ENCODE data around the gene NREP.

DNA sequence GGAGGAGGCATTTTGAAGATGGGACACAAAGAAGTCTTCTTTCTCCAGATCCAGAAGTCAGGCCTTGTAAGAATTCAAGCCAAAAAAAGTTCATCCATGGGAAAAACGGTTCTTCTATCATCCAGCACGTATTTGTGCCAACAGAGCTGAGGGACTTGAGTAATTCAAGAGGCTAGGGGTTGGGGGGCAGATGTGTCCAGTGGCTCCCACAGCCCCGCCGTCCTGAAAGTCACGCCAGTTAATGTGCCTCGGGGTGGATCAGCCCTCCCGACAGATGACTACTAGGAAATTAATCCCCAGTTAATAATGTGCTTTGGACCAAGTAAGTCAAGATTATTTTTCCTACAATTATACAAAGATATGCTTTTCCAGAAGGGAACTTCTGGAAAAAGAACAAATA is 23.4 kb downstream of the NREP start:
- TF ChIP-seq, protein P1, sequence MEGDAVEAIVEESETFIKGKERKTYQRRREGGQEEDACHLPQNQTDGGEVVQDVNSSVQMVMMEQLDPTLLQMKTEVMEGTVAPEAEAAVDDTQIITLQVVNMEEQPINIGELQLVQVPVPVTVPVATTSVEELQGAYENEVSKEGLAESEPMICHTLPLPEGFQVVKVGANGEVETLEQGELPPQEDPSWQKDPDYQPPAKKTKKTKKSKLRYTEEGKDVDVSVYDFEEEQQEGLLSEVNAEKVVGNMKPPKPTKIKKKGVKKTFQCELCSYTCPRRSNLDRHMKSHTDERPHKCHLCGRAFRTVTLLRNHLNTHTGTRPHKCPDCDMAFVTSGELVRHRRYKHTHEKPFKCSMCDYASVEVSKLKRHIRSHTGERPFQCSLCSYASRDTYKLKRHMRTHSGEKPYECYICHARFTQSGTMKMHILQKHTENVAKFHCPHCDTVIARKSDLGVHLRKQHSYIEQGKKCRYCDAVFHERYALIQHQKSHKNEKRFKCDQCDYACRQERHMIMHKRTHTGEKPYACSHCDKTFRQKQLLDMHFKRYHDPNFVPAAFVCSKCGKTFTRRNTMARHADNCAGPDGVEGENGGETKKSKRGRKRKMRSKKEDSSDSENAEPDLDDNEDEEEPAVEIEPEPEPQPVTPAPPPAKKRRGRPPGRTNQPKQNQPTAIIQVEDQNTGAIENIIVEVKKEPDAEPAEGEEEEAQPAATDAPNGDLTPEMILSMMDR (IDR thresholded peaks at IDR 0.05), result no peak
- no peak for TF ChIP-seq POLR2A (IDR thresholded peaks at IDR 0.05)
